ENCODE measurements around the gene DUSP1.
"Not testable (repeated sequence)": the region's sequence is repeated elsewhere in the genome, so short reads cannot be mapped to it uniquely, and the experiment has no call there.

Gene DUSP1

GRCh38 chr5:172770675-172771438 lies at the start of gene DUSP1:
Gene DUSP1 (minus strand): TSS chr5:172771195. CDS start chr5:172770952, 243 bp downstream.
- DNase-seq = peak; percentile 96

GRCh38 chr5:172820046-172820767 lies 49.2 kb upstream of the DUSP1 start:
- DNase-seq = no peak

- no peak for DNase-seq
Measured at GRCh38 chr5:172819569-172819968, 48.6 kb upstream of the DUSP1 start.

GRCh38 chr5:172818081-172818480 lies 47.1 kb upstream of the DUSP1 start:
- no peak for DNase-seq

- no peak for DNase-seq
Measured at GRCh38 chr5:172817664-172818063, 46.7 kb upstream of the DUSP1 start.

- no peak for DNase-seq
Measured at GRCh38 chr5:172816925-172817562, 46.0 kb upstream of the DUSP1 start.

- DNase-seq = no peak
Measured at GRCh38 chr5:172815631-172816030, 44.6 kb upstream of the DUSP1 start.

- DNase-seq = not testable (repeated sequence)
Measured at GRCh38 chr5:172810996-172811395, 40.0 kb upstream of the DUSP1 start.

- DNase-seq = no peak
Measured at GRCh38 chr5:172809774-172810173, 38.8 kb upstream of the DUSP1 start.

GRCh38 chr5:172807766-172808311 lies 36.8 kb upstream of the DUSP1 start:
- DNase-seq = no peak

- peak; percentile 78 for DNase-seq
Measured at GRCh38 chr5:172806897-172807672, 36.1 kb upstream of the DUSP1 start.

- DNase-seq = no peak
Measured at GRCh38 chr5:172805736-172806255, 34.8 kb upstream of the DUSP1 start.

GRCh38 chr5:172805018-172805683 lies 34.2 kb upstream of the DUSP1 start:
- DNase-seq = no peak

GRCh38 chr5:172802567-172803176 lies 31.7 kb upstream of the DUSP1 start:
- no peak for DNase-seq

- no peak for DNase-seq
Measured at GRCh38 chr5:172802112-172802511, 31.1 kb upstream of the DUSP1 start.

GRCh38 chr5:172801179-172801671 lies 30.2 kb upstream of the DUSP1 start:
- DNase-seq = no peak

- DNase-seq = no peak
Measured at GRCh38 chr5:172800088-172800551, 29.1 kb upstream of the DUSP1 start.

GRCh38 chr5:172799416-172799815 lies 28.4 kb upstream of the DUSP1 start:
- no peak for DNase-seq

GRCh38 chr5:172798422-172799215 lies 27.6 kb upstream of the DUSP1 start:
- no peak for DNase-seq

- no peak for DNase-seq
Measured at GRCh38 chr5:172797771-172798191, 26.8 kb upstream of the DUSP1 start.

Measured in activated CD4-positive, CD25-positive, alpha-beta regulatory T cell treated with anti-CD3 and anti-CD28 coated beads, Interleukin-2, amount 50 U/mL, for 72 hours (primary cell).